GM23338 (cell line): ENCODE measurements around the gene WNT9A. TPM values are rescaled to one million over a fixed set of nuclear protein-coding genes. Genes with fewer than 3 reads are reported as not detected.

Experiments
- ATAC-seq: fragments of 200-7000 bp; cut with Tn5 transposase; 3 replicates; pipeline ENCODE4 v1.9.1; 2020
- DNase-seq: peaks from one replicate; pipeline ENCODE4 v3.0.0-alpha.2; 2015; ENCODE audit warnings: low spot score
- H2AFZ ChIP-seq: fragments of 200-600 bp; sonication (generic); 2 replicates; pipeline ENCODE4 v1.8.0; 2016; ENCODE audit warnings: antibody characterized with exemption, mild to moderate bottlenecking, moderate library complexity
- H3F3A ChIP-seq: fragments of 200-600 bp; sonication (generic); replicated peaks from 2 replicates; pipeline ENCODE4 v1.8.0; 2017; ENCODE audit warnings: antibody characterized with exemption, mixed run types, low read depth
- H3K27ac ChIP-seq: fragments of 200-600 bp; sonication (generic); 2 replicates; pipeline ENCODE4 v1.6.1; 2016; ENCODE audit warnings: low read depth
- H3K27me3 ChIP-seq: fragments of 200-600 bp; sonication (generic); 2 replicates; pipeline ENCODE4 v1.8.0; 2016; ENCODE audit warnings: mild to moderate bottlenecking, mixed run types, moderate library complexity; ENCODE audit not compliant: insufficient read depth
- H3K36me3 ChIP-seq: fragments of 200-600 bp; sonication (generic); 2 replicates; pipeline ENCODE4 v1.8.0; 2016; ENCODE audit warnings: mild to moderate bottlenecking; ENCODE audit not compliant: insufficient read depth
- H3K4me1 ChIP-seq: fragments of 200-600 bp; sonication (generic); 2 replicates; pipeline ENCODE4 v1.8.0; 2016; ENCODE audit warnings: mild to moderate bottlenecking, moderate library complexity; ENCODE audit not compliant: insufficient read depth
- H3K4me2 ChIP-seq: fragments of 200-600 bp; sonication (generic); 2 replicates; pipeline ENCODE4 v1.7.1; 2017; ENCODE audit warnings: mixed run types
- H3K4me3 ChIP-seq: fragments of 200-600 bp; sonication (generic); 2 replicates; pipeline ENCODE4 v1.6.1; 2016; ENCODE audit warnings: mixed run types
- H3K79me2 ChIP-seq: fragments of 200-600 bp; sonication (generic); replicated peaks from 2 replicates; pipeline ENCODE4 v1.8.0; 2017; ENCODE audit warnings: mild to moderate bottlenecking; ENCODE audit not compliant: insufficient read depth
- H3K9me2 ChIP-seq: fragments of 200-600 bp; sonication (generic); 2 replicates; pipeline ENCODE4 v1.8.0; 2017; ENCODE audit not compliant: insufficient read depth
- H4K20me1 ChIP-seq: fragments of 200-600 bp; sonication (generic); replicated peaks from 2 replicates; pipeline ENCODE4 v1.8.0; 2017; ENCODE audit warnings: mild to moderate bottlenecking; ENCODE audit not compliant: insufficient read depth
- H3K27ac Mint-ChIP-seq: 2 replicates; pipeline ENCODE4 v1.8.0; 2020; ENCODE audit warnings: inconsistent platforms, mild to moderate bottlenecking, moderate library complexity, mixed read lengths
- H3K27me3 Mint-ChIP-seq: 3 replicates; pipeline ENCODE4 v1.8.0; 2022; ENCODE audit warnings: low read depth, mild to moderate bottlenecking, moderate library complexity, mixed read lengths, inconsistent platforms; ENCODE audit not compliant: insufficient read depth, poor library complexity
- H3K36me3 Mint-ChIP-seq: 3 replicates; pipeline ENCODE4 v1.8.0; 2021; ENCODE audit warnings: low read depth, mild to moderate bottlenecking, inconsistent platforms, moderate library complexity, mixed read lengths
- H3K4me1 Mint-ChIP-seq: 3 replicates; pipeline ENCODE4 v1.8.0; 2020; ENCODE audit warnings: mild to moderate bottlenecking, inconsistent platforms, mixed read lengths
- H3K4me3 Mint-ChIP-seq: 3 replicates; pipeline ENCODE4 v1.8.0; 2021; ENCODE audit warnings: moderate library complexity, mild to moderate bottlenecking, inconsistent platforms, mixed read lengths
- H3K9me3 Mint-ChIP-seq: 3 replicates; pipeline ENCODE4 v1.8.0; 2020; ENCODE audit warnings: moderate library complexity, mild to moderate bottlenecking, inconsistent platforms, mixed read lengths
- CREB1 ChIP-seq: fragments of 250-450 bp; sonication (Bioruptor Pico); IDR thresholded peaks from 2 replicates; pipeline ENCODE4 v1.5.0; 2020; ENCODE audit warnings: low read depth, mild to moderate bottlenecking, moderate library complexity
- EZH2 ChIP-seq: fragments of 200-600 bp; sonication (generic); IDR thresholded peaks from one replicate; pipeline ENCODE4 v1.8.0; 2017; ENCODE audit warnings: antibody characterized with exemption, mild to moderate bottlenecking, low read depth; ENCODE audit not compliant: unreplicated experiment
- EZH2phosphoT487 ChIP-seq: fragments of 200-600 bp; sonication (generic); IDR thresholded peaks from one replicate; pipeline ENCODE4 v1.8.1; 2018; ENCODE audit warnings: antibody characterized with exemption; ENCODE audit not compliant: unreplicated experiment
- JUNB ChIP-seq: IDR thresholded peaks from one replicate; pipeline ENCODE4 v1.6.1; 2016; ENCODE audit warnings: antibody characterized with exemption; ENCODE audit not compliant: unreplicated experiment
- NANOG ChIP-seq: IDR thresholded peaks from 2 replicates; pipeline ENCODE4 v1.6.1; 2016; ENCODE audit warnings: antibody characterized with exemption, borderline replicate concordance
- POLR2AphosphoS5 ChIP-seq: IDR thresholded peaks from 2 replicates; pipeline ENCODE4 v1.6.1; 2016; ENCODE audit warnings: antibody characterized with exemption, low read depth
- STAT1 ChIP-seq: IDR thresholded peaks from one replicate; pipeline ENCODE4 v1.6.1; 2016; ENCODE audit warnings: antibody characterized with exemption; ENCODE audit not compliant: unreplicated experiment
- ZNF114 ChIP-seq: fragments of 250-450 bp; sonication (Bioruptor Pico); IDR thresholded peaks from 2 replicates; pipeline ENCODE4 v1.5.0; 2020; ENCODE audit warnings: mild to moderate bottlenecking, moderate library complexity
- ZNF331 ChIP-seq: fragments of 250-450 bp; sonication (Bioruptor Pico); IDR thresholded peaks from 2 replicates; pipeline ENCODE4 v1.5.0; 2020; ENCODE audit warnings: low read depth, mild to moderate bottlenecking, moderate library complexity
- polyA plus RNA-seq: library from polyadenylated mRNA; unstranded; fragments of >200 nt; fragmentation: Nextera tagmentation; extraction: Ambion mirVana; gene quantifications from 2 replicates; pipeline ENCODE4 v1.2.1, GENCODE V29; 2016
- total RNA-seq: library from RNA; depleted of rRNA; stranded (reverse); fragments of >200 nt; shearing (Covaris generic); gene quantifications from 2 replicates; pipeline ENCODE4 v1.2.3, GENCODE V29; 2014
- TF ChIP-seq, protein P1 (sequence below), 2 experiments: fragments of 200-600 bp in 1 of 2; sonication (generic) in 1 of 2; conservative IDR thresholded peaks; 2 replicates each; pipeline versions ENCODE4 v1.5.1 to v1.6.1; 2016 to 2017; ENCODE audit warnings: antibody characterized with exemption in 2 of 2, low read depth in 2 of 2, mild to moderate bottlenecking in 2 of 2, moderate library complexity in 1 of 2
- TF ChIP-seq, protein P2 (sequence below): IDR thresholded peaks from one replicate; pipeline ENCODE4 v1.6.1; 2018; ENCODE audit warnings: antibody characterized with exemption; ENCODE audit not compliant: unreplicated experiment
- TF ChIP-seq, protein P3 (sequence below): IDR thresholded peaks from 2 replicates; pipeline ENCODE4 v1.6.1; 2016; ENCODE audit warnings: antibody characterized with exemption
- TF ChIP-seq, protein P4 (sequence below): fragments of 250-450 bp; sonication (Bioruptor Pico); IDR thresholded peaks from 2 replicates; pipeline ENCODE4 v1.5.0; 2020; ENCODE audit warnings: mild to moderate bottlenecking, moderate library complexity

Gene WNT9A
- total and polyA plus RNA-seq, 2 experiments from 2014 or later = 0.06 to 2.0 TPM

DNA sequence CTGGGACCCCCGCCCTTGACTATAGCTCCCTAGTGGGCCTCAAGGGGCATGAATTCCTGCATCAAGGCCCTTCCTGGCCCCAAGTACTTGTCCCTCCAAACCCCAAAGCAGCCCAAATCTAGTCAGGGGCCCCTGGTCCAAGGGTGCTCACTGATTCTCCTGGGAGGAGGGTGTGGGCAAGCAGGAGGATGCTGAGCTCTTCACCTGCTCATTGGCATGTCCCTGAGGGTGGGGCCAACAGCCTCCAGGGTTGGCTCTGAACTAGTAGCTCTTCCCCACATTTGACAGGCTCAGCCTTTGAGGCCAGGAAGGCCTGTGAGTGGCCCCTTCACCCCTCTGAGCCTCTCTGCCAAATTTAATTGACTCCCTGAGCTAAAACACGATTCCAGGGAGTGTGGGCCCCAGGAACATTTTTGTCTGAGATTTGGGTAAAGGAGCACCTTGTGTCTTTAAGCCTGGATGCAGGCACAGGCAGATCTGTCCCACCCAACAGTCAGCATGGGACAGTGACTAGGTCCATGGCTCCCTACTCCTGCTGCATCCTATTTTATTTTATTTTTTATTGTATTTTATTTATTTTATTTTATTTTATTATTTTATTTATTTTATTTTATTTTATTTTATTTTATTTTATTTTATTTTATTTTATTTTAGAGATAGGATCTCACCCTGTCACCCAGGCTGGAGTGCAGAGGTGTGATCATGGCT is 11.0 kb upstream of the WNT9A start:
- H3K4me2 ChIP-seq = no peak overlapping the region
- no peaks in the 10 kb centered on the region for H3K9me2 ChIP-seq
- no peak overlapping the region for H2AFZ ChIP-seq
- Mint-ChIP-seq H3K27me3 (peaks cover 7% of the 10 kb centered on the region), H3K9me3 (peaks cover 5% of the 10 kb centered on the region; the same call in 1 of the 3 replicates), H3K27ac (no peak overlapping the region), H3K4me1 (no peaks in the 10 kb centered on the region; the same call in 2 of the 3 replicates), H3K36me3 (no peaks in the 10 kb centered on the region), H3K4me3 (no peak overlapping the region)
- no peak overlapping the region for H3K4me3 ChIP-seq
- no peaks in the 10 kb centered on the region for H3F3A ChIP-seq
- no peaks in the 10 kb centered on the region for H3K36me3 ChIP-seq
- DNase-seq (no peak), ATAC-seq (no peak)
- H3K4me1 ChIP-seq = no peaks in the 10 kb centered on the region
- H3K27ac ChIP-seq = no peak overlapping the region
- peaks cover 6% of the 10 kb centered on the region; the same call in 1 of the 2 replicates for H3K27me3 ChIP-seq
- no peaks in the 10 kb centered on the region for H4K20me1 ChIP-seq
- no peak for TF ChIP-seq EZH2
- no peak for TF ChIP-seq JUNB
- TF ChIP-seq, protein P1, sequence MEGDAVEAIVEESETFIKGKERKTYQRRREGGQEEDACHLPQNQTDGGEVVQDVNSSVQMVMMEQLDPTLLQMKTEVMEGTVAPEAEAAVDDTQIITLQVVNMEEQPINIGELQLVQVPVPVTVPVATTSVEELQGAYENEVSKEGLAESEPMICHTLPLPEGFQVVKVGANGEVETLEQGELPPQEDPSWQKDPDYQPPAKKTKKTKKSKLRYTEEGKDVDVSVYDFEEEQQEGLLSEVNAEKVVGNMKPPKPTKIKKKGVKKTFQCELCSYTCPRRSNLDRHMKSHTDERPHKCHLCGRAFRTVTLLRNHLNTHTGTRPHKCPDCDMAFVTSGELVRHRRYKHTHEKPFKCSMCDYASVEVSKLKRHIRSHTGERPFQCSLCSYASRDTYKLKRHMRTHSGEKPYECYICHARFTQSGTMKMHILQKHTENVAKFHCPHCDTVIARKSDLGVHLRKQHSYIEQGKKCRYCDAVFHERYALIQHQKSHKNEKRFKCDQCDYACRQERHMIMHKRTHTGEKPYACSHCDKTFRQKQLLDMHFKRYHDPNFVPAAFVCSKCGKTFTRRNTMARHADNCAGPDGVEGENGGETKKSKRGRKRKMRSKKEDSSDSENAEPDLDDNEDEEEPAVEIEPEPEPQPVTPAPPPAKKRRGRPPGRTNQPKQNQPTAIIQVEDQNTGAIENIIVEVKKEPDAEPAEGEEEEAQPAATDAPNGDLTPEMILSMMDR (conservative IDR thresholded peaks at IDR 0.05; ENCODE audit: low read depth in 2 of 2) = no peak
- TF ChIP-seq, protein P2, sequence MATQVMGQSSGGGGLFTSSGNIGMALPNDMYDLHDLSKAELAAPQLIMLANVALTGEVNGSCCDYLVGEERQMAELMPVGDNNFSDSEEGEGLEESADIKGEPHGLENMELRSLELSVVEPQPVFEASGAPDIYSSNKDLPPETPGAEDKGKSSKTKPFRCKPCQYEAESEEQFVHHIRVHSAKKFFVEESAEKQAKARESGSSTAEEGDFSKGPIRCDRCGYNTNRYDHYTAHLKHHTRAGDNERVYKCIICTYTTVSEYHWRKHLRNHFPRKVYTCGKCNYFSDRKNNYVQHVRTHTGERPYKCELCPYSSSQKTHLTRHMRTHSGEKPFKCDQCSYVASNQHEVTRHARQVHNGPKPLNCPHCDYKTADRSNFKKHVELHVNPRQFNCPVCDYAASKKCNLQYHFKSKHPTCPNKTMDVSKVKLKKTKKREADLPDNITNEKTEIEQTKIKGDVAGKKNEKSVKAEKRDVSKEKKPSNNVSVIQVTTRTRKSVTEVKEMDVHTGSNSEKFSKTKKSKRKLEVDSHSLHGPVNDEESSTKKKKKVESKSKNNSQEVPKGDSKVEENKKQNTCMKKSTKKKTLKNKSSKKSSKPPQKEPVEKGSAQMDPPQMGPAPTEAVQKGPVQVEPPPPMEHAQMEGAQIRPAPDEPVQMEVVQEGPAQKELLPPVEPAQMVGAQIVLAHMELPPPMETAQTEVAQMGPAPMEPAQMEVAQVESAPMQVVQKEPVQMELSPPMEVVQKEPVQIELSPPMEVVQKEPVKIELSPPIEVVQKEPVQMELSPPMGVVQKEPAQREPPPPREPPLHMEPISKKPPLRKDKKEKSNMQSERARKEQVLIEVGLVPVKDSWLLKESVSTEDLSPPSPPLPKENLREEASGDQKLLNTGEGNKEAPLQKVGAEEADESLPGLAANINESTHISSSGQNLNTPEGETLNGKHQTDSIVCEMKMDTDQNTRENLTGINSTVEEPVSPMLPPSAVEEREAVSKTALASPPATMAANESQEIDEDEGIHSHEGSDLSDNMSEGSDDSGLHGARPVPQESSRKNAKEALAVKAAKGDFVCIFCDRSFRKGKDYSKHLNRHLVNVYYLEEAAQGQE = no peak
- no peak for TF ChIP-seq POLR2AphosphoS5
- TF ChIP-seq STAT1 = no peak
- TF ChIP-seq, protein P3, sequence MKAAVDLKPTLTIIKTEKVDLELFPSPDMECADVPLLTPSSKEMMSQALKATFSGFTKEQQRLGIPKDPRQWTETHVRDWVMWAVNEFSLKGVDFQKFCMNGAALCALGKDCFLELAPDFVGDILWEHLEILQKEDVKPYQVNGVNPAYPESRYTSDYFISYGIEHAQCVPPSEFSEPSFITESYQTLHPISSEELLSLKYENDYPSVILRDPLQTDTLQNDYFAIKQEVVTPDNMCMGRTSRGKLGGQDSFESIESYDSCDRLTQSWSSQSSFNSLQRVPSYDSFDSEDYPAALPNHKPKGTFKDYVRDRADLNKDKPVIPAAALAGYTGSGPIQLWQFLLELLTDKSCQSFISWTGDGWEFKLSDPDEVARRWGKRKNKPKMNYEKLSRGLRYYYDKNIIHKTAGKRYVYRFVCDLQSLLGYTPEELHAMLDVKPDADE = no peak
- TF ChIP-seq NANOG = no peak
- no peak for TF ChIP-seq ZNF331 (CRISPR knock-in tag)
- TF ChIP-seq EZH2phosphoT487 = no peak
- no peak for TF ChIP-seq ZNF114 (CRISPR knock-in tag)
- TF ChIP-seq, protein P4, sequence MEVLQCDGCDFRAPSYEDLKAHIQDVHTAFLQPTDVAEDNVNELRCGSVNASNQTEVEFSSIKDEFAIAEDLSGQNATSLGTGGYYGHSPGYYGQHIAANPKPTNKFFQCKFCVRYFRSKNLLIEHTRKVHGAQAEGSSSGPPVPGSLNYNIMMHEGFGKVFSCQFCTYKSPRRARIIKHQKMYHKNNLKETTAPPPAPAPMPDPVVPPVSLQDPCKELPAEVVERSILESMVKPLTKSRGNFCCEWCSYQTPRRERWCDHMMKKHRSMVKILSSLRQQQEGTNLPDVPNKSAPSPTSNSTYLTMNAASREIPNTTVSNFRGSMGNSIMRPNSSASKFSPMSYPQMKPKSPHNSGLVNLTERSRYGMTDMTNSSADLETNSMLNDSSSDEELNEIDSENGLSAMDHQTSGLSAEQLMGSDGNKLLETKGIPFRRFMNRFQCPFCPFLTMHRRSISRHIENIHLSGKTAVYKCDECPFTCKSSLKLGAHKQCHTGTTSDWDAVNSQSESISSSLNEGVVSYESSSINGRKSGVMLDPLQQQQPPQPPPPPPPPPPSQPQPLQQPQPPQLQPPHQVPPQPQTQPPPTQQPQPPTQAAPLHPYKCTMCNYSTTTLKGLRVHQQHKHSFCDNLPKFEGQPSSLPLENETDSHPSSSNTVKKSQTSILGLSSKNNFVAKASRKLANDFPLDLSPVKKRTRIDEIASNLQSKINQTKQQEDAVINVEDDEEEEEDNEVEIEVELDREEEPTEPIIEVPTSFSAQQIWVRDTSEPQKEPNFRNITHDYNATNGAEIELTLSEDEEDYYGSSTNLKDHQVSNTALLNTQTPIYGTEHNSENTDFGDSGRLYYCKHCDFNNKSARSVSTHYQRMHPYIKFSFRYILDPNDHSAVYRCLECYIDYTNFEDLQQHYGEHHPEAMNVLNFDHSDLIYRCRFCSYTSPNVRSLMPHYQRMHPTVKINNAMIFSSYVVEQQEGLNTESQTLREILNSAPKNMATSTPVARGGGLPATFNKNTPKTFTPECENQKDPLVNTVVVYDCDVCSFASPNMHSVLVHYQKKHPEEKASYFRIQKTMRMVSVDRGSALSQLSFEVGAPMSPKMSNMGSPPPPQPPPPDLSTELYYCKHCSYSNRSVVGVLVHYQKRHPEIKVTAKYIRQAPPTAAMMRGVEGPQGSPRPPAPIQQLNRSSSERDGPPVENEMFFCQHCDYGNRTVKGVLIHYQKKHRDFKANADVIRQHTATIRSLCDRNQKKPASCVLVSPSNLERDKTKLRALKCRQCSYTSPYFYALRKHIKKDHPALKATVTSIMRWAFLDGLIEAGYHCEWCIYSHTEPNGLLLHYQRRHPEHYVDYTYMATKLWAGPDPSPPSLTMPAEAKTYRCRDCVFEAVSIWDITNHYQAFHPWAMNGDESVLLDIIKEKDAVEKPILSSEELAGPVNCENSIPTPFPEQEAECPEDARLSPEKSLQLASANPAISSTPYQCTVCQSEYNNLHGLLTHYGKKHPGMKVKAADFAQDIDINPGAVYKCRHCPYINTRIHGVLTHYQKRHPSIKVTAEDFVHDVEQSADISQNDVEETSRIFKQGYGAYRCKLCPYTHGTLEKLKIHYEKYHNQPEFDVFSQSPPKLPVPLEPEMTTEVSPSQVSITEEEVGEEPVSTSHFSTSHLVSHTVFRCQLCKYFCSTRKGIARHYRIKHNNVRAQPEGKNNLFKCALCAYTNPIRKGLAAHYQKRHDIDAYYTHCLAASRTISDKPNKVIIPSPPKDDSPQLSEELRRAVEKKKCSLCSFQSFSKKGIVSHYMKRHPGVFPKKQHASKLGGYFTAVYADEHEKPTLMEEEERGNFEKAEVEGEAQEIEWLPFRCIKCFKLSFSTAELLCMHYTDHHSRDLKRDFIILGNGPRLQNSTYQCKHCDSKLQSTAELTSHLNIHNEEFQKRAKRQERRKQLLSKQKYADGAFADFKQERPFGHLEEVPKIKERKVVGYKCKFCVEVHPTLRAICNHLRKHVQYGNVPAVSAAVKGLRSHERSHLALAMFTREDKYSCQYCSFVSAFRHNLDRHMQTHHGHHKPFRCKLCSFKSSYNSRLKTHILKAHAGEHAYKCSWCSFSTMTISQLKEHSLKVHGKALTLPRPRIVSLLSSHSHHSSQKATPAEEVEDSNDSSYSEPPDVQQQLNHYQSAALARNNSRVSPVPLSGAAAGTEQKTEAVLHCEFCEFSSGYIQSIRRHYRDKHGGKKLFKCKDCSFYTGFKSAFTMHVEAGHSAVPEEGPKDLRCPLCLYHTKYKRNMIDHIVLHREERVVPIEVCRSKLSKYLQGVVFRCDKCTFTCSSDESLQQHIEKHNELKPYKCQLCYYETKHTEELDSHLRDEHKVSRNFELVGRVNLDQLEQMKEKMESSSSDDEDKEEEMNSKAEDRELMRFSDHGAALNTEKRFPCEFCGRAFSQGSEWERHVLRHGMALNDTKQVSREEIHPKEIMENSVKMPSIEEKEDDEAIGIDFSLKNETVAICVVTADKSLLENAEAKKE (CRISPR knock-in tag) = no peak
- no peak for TF ChIP-seq CREB1
- no peaks in the 10 kb centered on the region for H3K79me2 ChIP-seq
